Muscle layer of colon (tissue), 2 donors: Measurements from ENCODE around the gene LARGE2.

Experiments used
- H3K27ac ChIP-seq: one replicate; pipeline ENCODE4 v1.7.0; 2013; ENCODE audit warnings: low read depth, mild to moderate bottlenecking, low read length, moderate library complexity
- H3K27me3 ChIP-seq, 2 donors: one replicate each; pipeline ENCODE4 v1.7.0; 2013; ENCODE audit warnings: low read length in 2 of 2, mild to moderate bottlenecking in 2 of 2; ENCODE audit not compliant: insufficient read depth in 2 of 2, control insufficient read depth in 1 of 2
- H3K36me3 ChIP-seq: one replicate; pipeline ENCODE4 v1.7.0; 2013; ENCODE audit warnings: mild to moderate bottlenecking, low read length; ENCODE audit not compliant: insufficient read depth
- H3K4me1 ChIP-seq: one replicate; pipeline ENCODE4 v1.7.0; 2013; ENCODE audit warnings: mild to moderate bottlenecking, low read length; ENCODE audit not compliant: insufficient read depth
- H3K4me3 ChIP-seq, 2 donors: one replicate each; pipeline ENCODE4 v1.7.0; 2013; ENCODE audit warnings: low read length in 2 of 2, low read depth in 1 of 2, mild to moderate bottlenecking in 1 of 2, moderate library complexity in 1 of 2
- H3K9ac ChIP-seq: one replicate; pipeline ENCODE4 v1.7.0; 2013; ENCODE audit warnings: low read length
- H3K9me3 ChIP-seq: one replicate; pipeline ENCODE4 v1.7.0; 2013; ENCODE audit warnings: mild to moderate bottlenecking, low read length
- donor health status: abdominal sarcoma.
- donor health status: Adenocarcinoma of cecum.

The LARGE2 gene

GRCh38 chr11:45886816-45887520, 35.5 kb upstream of the LARGE2 start:
- Histone ChIP-seq H3K4me1 (peaks cover under 1% of the 10 kb centered on the region), H3K9ac (no peak overlapping the region), H3K36me3 (peaks cover 9% of the 10 kb centered on the region), H3K9me3 (no peaks in the 10 kb centered on the region), H3K27ac (no peak overlapping the region), H3K27me3 (no peaks in the 10 kb centered on the region), H3K4me3 (no peak overlapping the region)

DNA sequence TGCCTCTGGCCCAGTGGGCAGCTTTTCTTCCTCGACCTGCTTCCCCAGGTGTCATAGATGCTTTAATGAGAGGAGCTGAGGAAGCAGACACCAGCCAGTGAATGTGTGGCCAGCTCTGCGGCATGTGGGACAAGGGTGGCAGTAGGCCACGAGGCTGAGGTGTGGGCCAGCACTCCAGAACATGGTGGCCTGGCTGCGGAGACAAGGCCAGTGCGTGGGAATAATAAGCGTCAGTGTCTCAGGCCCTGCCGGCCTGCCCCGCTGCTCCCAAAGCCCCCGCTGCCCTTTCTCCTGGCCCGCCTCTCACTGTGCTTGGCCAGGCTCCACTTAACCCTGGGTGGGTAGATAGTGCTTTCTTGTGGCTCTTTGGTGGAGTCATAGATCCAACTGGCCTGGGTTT, 34.9 kb upstream of the LARGE2 start:
- Histone ChIP-seq H3K9ac (no peak overlapping the region), H3K4me3 (no peak overlapping the region), H3K4me1 (no peaks in the 10 kb centered on the region), H3K27ac (no peak overlapping the region), H3K36me3 (peaks cover 3% of the 10 kb centered on the region), H3K9me3 (no peaks in the 10 kb centered on the region), H3K27me3 (no peaks in the 10 kb centered on the region)

DNA sequence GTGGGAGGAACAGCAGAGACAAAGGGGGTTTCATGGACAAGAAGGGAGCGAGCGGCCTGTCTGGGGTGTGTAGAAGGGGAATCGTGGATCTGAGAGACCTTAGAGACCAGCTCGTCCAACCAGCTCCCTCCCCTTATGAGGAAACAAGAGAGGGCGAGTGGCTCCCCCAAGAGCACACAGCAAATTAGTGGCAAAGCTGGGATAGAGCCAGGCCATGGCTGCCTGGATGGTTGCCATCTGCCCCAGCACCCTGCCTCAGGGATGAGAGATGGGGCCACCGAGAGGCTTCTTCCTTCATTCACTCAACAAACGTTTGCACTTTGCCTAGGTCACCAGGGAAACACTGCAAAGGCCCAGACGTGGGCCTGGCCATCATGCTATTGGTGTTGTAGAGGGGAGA, 32.9 kb upstream of the LARGE2 start:
- no peak overlapping the region for H3K4me3 ChIP-seq
- no peak overlapping the region for H3K9ac ChIP-seq
- H3K36me3 ChIP-seq, result no peaks in the 10 kb centered on the region
- H3K9me3 ChIP-seq, result no peaks in the 10 kb centered on the region
- H3K4me1 ChIP-seq, result no peaks in the 10 kb centered on the region
- H3K27ac ChIP-seq, result no peak overlapping the region
- H3K27me3 ChIP-seq, result peaks cover 1 to 2% of the 10 kb centered on the region in 2 donors

GRCh38 chr11:45889966-45890365, 32.5 kb upstream of the LARGE2 start:
- H3K27ac ChIP-seq, result no peak overlapping the region
- no peaks in the 10 kb centered on the region for H3K36me3 ChIP-seq
- H3K4me1 ChIP-seq, result no peaks in the 10 kb centered on the region
- H3K9me3 ChIP-seq, result no peaks in the 10 kb centered on the region
- no peak overlapping the region for H3K4me3 ChIP-seq
- H3K9ac ChIP-seq, result no peak overlapping the region
- H3K27me3 ChIP-seq, result peaks cover 5 to 6% of the 10 kb centered on the region in 2 donors

GRCh38 chr11:45890886-45891550, 31.4 kb upstream of the LARGE2 start:
- no peak overlapping the region for H3K4me3 ChIP-seq
- H3K4me1 ChIP-seq, result no peaks in the 10 kb centered on the region
- no peaks in the 10 kb centered on the region for H3K36me3 ChIP-seq
- H3K9ac ChIP-seq, result no peak overlapping the region
- no peak overlapping the region for H3K27ac ChIP-seq
- peaks cover 5 to 10% of the 10 kb centered on the region in 2 donors for H3K27me3 ChIP-seq
- H3K9me3 ChIP-seq, result no peaks in the 10 kb centered on the region

DNA sequence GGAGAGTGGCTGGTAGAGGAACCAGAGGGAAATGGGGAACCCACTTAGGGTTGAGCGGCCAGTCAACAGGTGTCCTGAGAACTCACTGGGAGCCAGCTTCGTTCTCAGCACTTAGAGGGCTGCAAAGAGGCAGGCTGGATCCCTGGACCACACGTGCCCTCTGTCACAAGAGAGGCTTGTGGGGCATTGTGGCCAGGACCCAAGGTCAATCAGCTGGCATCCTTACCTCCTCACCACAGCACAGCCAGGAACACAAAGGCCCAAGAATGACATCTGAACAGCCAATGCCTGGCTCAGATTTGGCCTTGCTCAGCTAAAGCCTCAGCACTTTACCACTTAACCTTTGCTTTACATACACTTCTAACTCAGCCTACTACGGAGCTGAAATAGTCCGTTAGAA, 29.6 kb upstream of the LARGE2 start:
- Histone ChIP-seq H3K9ac (no peak overlapping the region), H3K4me1 (no peaks in the 10 kb centered on the region), H3K27ac (no peak overlapping the region), H3K27me3 (peaks cover 5 to 17% of the 10 kb centered on the region in 2 donors), H3K9me3 (no peaks in the 10 kb centered on the region), H3K36me3 (no peaks in the 10 kb centered on the region), H3K4me3 (no peak overlapping the region)

GRCh38 chr11:45894555-45895247, 27.8 kb upstream of the LARGE2 start:
- Histone ChIP-seq H3K27ac (no peak overlapping the region), H3K9ac (no peak overlapping the region), H3K36me3 (no peaks in the 10 kb centered on the region), H3K9me3 (no peaks in the 10 kb centered on the region), H3K4me3 (no peak overlapping the region), H3K27me3 (peaks cover 5 to 17% of the 10 kb centered on the region in 2 donors), H3K4me1 (peaks cover 6% of the 10 kb centered on the region)

GRCh38 chr11:45895553-45896259, 26.8 kb upstream of the LARGE2 start:
- no peaks in the 10 kb centered on the region for H3K9me3 ChIP-seq
- H3K4me1 ChIP-seq, result peaks cover 10% of the 10 kb centered on the region
- H3K27me3 ChIP-seq, result peaks cover 5 to 17% of the 10 kb centered on the region in 2 donors
- H3K4me3 ChIP-seq, result no peak overlapping the region
- no peak overlapping the region for H3K9ac ChIP-seq
- H3K27ac ChIP-seq, result no peak overlapping the region
- no peaks in the 10 kb centered on the region for H3K36me3 ChIP-seq

- Histone ChIP-seq H3K9me3 (no peaks in the 10 kb centered on the region), H3K4me3 (no peak overlapping the region), H3K4me1 (peaks cover 18% of the 10 kb centered on the region), H3K9ac (no peak overlapping the region), H3K36me3 (no peaks in the 10 kb centered on the region), H3K27me3 (peaks cover 5 to 17% of the 10 kb centered on the region in 2 donors), H3K27ac (no peak overlapping the region)
Measured at GRCh38 chr11:45896422-45896984, 26.0 kb upstream of the LARGE2 start.

DNA sequence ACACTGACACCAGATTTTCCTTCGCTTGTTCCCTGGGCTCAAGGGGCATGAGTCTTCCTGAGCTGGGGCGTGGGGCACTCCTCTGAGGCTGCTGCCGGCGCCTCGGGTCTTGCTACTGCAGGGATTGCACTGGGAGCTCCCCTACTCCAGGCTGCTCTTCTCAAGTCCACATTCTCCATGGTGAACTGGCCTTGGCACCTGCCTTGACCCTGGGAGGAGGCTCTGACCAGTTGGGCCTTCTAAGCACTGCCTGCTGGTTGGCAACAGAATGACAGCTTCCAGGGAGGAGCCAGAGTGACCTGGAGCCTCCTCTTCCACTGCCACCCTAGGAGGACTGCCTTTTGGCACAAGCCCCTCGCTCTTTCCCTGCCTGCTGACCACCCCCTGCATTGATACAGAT, 24.9 kb upstream of the LARGE2 start:
- Histone ChIP-seq H3K4me3 (no peak overlapping the region), H3K27me3 (peaks cover 5 to 17% of the 10 kb centered on the region in 2 donors), H3K9ac (no peak overlapping the region), H3K9me3 (no peaks in the 10 kb centered on the region), H3K4me1 (peaks cover 19% of the 10 kb centered on the region), H3K27ac (no peak overlapping the region), H3K36me3 (no peaks in the 10 kb centered on the region)

GRCh38 chr11:45899086-45899447, 23.4 kb upstream of the LARGE2 start:
- peaks cover 19% of the 10 kb centered on the region for H3K4me1 ChIP-seq
- H3K27ac ChIP-seq, result no peak overlapping the region
- H3K9me3 ChIP-seq, result no peaks in the 10 kb centered on the region
- H3K36me3 ChIP-seq, result no peaks in the 10 kb centered on the region
- H3K27me3 ChIP-seq, result peaks cover 5 to 17% of the 10 kb centered on the region in 2 donors
- H3K9ac ChIP-seq, result no peak overlapping the region
- H3K4me3 ChIP-seq, result peak overlapping the region in 1 of 2 donors; percentile 47
